ENCODE measurements around the gene HBG2.
A peak's percentile ranks its signal among the peaks of the same experiment; 100 is the strongest.

The HBG2 gene

DNA sequence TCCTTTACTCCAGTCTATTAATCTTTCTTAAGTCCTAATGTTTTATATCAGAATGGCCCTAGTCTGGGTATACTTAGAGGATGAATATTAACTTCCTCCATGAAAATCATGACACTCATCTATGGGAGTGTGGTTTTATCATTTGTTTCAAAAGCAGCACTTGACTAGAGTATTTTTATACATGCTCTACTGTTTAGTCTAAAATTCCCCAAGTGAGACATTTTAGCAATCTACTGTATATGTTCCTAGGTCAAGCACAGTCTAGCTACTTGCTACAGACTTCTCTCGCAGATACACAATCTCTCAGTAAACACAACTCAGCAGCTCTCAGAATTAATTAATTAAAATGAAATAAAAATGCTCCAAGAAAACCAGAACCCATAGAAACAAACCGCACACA lies 24.8 kb downstream of the HBG2 start:
- no peak for DNase-seq (ENCODE audit: low read depth, low spot score)

DNA sequence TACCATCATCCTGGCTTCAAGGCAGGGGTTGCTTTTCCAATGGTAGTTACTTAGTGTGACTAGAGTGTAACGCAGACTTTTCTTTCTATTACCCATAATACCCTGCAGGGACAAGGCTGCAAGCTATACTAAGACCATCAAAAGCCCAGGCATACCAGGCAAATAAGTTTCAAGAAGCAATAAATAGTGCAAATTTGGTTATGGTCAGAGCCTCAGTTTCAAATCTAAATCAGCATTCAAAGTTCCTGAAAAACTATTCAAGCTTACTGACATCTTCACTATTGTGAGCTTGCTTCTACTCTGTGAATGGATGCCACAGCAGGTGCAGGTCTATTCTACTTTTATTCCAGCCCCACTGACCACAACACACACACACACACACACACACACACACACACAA lies 25.2 kb downstream of the HBG2 start:
- DNase-seq (ENCODE audit: low read depth, low spot score) = no peak

DNA sequence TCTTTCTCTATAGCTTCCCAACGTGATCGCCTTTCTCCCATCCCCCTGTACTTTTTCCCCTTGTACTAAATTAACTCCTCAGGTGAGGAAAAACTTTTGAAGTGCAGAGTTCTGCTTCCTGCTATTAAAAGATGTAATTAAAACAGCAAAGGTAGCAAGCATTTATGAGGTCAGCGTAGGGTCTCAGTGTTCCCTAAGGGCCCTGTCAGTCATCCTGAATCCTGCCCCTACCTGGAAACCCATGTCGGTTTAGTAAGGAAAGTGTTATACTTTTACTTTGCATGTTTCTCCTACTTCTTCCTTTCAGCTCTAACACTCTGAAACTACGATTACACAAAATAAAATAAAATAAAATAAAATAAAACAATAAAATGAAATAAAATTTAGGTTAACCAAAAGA lies 26.5 kb downstream of the HBG2 start:
- no peak for DNase-seq (ENCODE audit: low read depth, low spot score)

DNA sequence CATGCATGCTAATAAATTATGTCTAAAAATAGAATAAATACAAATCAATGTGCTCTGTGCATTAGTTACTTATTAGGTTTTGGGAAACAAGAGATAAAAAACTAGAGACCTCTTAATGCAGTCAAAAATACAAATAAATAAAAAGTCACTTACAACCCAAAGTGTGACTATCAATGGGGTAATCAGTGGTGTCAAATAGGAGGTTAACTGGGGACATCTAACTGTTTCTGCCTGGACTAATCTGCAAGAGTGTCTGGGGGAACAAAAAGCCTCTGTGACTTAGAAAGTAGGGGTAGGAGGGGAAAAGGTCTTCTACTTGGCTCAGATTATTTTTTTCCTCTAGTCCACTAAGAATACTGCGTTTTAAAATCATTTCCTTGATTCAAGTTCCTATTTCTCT lies 26.9 kb downstream of the HBG2 start:
- DNase-seq (ENCODE audit: low read depth, low spot score) = no peak

DNA sequence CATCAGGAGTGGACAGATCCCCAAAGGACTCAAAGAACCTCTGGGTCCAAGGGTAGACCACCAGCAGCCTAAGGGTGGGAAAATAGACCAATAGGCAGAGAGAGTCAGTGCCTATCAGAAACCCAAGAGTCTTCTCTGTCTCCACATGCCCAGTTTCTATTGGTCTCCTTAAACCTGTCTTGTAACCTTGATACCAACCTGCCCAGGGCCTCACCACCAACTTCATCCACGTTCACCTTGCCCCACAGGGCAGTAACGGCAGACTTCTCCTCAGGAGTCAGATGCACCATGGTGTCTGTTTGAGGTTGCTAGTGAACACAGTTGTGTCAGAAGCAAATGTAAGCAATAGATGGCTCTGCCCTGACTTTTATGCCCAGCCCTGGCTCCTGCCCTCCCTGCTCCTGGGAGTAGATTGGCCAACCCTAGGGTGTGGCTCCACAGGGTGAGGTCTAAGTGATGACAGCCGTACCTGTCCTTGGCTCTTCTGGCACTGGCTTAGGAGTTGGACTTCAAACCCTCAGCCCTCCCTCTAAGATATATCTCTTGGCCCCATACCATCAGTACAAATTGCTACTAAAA lies 27.8 kb downstream of the HBG2 start, which contains the start of gene HBB:
Gene HBB, minus strand, starts transcription at position 340 of the 579 bp plus-strand sequence. Its CDS starts 50 bp downstream, at position 290.
- no peak for DNase-seq (ENCODE audit: low read depth, low spot score)

DNA sequence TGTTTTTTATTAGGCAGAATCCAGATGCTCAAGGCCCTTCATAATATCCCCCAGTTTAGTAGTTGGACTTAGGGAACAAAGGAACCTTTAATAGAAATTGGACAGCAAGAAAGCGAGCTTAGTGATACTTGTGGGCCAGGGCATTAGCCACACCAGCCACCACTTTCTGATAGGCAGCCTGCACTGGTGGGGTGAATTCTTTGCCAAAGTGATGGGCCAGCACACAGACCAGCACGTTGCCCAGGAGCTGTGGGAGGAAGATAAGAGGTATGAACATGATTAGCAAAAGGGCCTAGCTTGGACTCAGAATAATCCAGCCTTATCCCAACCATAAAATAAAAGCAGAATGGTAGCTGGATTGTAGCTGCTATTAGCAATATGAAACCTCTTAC lies 29.1 kb downstream of the HBG2 start:
- DNase-seq (ENCODE audit: low read depth, low spot score) = no peak

DNA sequence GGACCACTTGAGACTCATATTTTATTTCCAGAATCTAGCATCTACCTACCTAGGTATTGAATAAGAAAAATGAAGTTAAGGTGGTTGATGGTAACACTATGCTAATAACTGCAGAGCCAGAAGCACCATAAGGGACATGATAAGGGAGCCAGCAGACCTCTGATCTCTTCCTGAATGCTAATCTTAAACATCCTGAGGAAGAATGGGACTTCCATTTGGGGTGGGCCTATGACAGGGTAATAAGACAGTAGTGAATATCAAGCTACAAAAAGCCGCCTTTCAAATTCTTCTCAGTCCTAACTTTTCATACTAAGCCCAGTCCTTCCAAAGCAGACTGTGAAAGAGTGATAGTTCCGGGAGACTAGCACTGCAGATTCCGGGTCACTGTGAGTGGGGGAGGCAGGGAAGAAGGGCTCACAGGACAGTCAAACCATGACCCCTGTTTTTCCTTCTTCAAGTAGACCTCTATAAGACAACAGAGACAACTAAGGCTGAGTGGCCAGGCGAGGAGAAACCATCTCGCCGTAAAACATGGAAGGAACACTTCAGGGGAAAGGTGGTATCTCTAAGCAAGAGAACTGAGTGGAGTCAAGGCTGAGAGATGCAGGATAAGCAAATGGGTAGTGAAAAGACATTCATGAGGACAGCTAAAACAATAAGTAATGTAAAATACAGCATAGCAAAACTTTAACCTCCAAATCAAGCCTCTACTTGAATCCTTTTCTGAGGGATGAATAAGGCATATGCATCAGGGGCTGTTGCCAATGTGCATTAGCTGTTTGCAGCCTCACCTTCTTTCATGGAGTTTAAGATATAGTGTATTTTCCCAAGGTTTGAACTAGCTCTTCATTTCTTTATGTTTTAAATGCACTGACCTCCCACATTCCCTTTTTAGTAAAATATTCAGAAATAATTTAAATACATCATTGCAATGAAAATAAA lies 29.8 kb downstream of the HBG2 start:
- DNase-seq (ENCODE audit: low read depth, low spot score) = no peak

DNA sequence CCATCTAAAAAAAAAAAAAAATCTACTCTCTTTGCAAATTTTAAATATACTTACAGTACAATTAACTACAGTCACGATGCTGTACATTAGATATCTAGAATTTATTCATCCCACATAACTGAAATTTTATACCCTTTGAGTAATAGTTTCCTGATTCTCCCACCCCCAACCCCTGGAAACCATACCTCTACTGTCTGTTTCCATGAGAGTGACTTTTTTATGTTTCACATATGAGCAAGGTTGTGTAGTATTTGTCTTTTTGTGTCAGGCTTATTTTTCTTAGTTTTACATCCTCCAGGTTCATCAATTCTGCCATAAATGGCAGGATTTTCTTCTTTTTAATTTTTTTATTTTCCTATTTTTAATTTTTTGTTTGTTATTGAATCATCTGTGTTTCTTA lies 30.9 kb downstream of the HBG2 start:
- no peak for DNase-seq (ENCODE audit: low read depth, low spot score)

DNA sequence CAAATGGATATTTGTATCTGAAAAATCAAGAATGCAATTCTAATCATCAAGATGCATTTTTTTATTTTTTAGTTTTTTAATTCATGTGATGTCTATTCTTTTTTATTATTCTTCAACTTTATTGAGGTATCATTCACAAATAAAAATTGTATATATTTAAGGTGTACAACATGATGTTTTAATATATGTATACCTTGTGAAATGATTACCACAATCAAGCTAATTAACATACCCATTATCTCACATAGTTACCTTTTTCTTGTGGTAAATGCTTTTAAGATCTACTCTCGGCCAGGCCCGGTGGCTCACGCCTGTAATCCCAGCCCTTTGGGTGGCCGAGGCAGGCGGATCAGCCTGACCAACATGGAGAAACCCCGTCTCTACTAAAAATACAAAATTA lies 31.4 kb downstream of the HBG2 start:
- no peak for DNase-seq (ENCODE audit: low read depth, low spot score)

DNA sequence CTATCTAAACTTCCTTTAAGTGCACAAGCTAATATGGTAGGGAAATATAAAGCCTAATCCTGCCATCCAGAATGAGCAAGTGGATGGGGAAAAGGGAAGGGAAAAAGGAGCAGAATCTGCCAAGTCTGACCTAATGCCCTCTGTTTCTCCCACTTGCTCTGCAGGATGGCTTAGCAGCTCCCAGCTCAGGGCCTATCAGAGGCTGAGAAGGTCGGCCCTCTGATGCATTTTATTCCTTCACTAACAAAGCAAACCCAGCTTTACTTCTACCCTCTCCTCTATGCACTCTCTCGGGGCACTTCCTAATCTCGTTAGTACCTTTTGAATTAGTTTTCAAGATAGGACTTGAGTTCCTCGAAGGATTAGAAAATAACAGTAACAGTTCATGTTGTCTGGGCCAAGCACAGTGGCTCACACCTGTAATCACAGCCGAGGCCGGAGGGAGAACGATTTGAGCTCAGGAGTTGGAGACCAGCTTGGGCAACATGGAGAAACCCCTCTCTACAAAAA lies 44.1 kb downstream of the HBG2 start:
- DNase-seq (ENCODE audit: low read depth, low spot score) = no peak

DNA sequence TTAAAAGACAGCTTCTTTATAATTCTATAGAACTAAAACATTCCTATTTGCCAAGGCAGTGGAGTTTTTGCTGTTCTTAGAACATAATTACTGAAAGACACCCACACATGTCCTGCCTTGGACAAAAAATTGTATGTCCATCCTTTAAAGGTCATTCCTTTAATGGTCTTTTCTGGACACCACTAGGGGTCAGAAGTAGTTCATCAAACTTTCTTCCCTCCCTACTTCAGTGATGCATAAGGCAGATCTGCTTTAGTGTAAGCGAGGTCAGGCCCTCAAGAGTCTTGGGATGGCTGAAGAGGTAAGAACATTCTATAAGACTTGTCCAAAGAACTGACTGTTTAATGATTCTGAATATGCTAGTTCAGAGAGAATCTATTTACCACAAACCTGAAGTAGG lies 49.8 kb downstream of the HBG2 start:
- DNase-seq (ENCODE audit: low read depth, low spot score) = peak; percentile 44

DNA sequence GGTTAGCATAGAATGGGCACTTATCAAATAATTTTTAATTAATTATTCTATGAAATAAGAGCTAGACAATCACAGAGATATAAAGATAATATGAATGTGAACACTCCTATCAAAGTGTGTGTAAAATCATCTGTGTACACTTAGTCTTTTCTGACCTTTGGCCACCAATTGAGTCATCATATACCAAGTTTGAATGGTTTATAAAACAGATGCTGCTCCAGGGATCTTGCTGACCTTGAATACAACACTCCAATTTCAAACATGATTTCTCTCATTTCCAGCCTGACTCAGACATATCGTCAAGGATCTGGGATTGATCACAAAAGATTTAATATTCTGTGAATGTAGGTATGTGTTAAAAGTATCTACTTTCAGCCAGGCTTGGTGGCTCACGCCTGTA lies 51.2 kb downstream of the HBG2 start:
- no peak for DNase-seq (ENCODE audit: low read depth, low spot score)

Data from smooth muscle cell of the brain vasculature (primary cell).